ENCODE measurements around the gene RNF2.

DNA sequence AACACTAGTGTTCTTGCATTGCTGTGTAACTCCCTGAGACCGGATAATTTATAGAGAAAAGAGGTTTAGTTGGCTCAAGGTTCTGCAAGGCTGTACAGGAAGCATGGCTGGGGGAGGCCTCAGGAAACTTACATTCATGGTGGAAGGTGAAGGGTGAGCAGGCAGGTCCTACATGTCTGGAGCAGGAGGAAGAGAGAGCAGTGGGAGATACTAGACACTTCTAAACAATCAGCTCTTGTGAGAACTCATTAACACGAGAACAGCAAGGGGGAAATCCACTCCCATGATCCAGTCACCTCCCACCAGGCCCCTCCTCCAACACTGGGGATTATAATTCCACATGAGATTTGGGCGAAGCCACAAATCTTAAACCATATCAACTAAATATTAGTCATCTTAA is 30.1 kb downstream of the RNF2 start:
- TF ChIP-seq, protein P1, sequence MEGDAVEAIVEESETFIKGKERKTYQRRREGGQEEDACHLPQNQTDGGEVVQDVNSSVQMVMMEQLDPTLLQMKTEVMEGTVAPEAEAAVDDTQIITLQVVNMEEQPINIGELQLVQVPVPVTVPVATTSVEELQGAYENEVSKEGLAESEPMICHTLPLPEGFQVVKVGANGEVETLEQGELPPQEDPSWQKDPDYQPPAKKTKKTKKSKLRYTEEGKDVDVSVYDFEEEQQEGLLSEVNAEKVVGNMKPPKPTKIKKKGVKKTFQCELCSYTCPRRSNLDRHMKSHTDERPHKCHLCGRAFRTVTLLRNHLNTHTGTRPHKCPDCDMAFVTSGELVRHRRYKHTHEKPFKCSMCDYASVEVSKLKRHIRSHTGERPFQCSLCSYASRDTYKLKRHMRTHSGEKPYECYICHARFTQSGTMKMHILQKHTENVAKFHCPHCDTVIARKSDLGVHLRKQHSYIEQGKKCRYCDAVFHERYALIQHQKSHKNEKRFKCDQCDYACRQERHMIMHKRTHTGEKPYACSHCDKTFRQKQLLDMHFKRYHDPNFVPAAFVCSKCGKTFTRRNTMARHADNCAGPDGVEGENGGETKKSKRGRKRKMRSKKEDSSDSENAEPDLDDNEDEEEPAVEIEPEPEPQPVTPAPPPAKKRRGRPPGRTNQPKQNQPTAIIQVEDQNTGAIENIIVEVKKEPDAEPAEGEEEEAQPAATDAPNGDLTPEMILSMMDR (IDR thresholded peaks at IDR 0.05), result no peak
- TF ChIP-seq ZFX (IDR thresholded peaks at IDR 0.05; ENCODE audit: borderline replicate concordance), result no peak

All from 22Rv1 (cell line).